DND-41 (cell line): ENCODE measurements around the gene ANKS1A.

Source experiments
- CTCF ChIP-seq: IDR thresholded peaks from 2 replicates; pipeline ENCODE4 v1.5.1; 2012; ENCODE audit warnings: borderline replicate concordance, low read length, moderate library complexity, mild to moderate bottlenecking; ENCODE audit not compliant: poor library complexity, severe bottlenecking; ENCODE audit errors: extremely low read depth
- EZH2 ChIP-seq: IDR thresholded peaks from 3 replicates; pipeline ENCODE4 v1.6.1; 2012; ENCODE audit warnings: borderline replicate concordance, low read depth, mild to moderate bottlenecking, moderate library complexity, low read length, inconsistent platforms; ENCODE audit not compliant: severe bottlenecking

GRCh38 chr6:34929241-34929978 is 40.4 kb downstream of the ANKS1A start:
- TF ChIP-seq CTCF: no peak
- no peak for TF ChIP-seq EZH2
